ENCODE results near the gene SYF2.

The SYF2 gene

GRCh38 chr1:25217015-25217414 is 15.3 kb downstream of the SYF2 start:
- no peak for DNase-seq (ENCODE audit: low read depth, low spot score)
- no peak overlapping the region for H3K4me3 ChIP-seq (ENCODE audit: low read depth, low read length)
- TF ChIP-seq CTCF (IDR thresholded peaks at IDR 0.05; ENCODE audit: low read depth, low read length) = no peak
- in situ Hi-C loops (cut with HindIII; ENCODE audit: low sequenced_read_pairs) = loop anchor here (25.0 kb wide), 1 partner anchor 280 kb away; the partner anchor contains the start of gene RUNX3

GRCh38 chr1:25216123-25216522 is 16.2 kb downstream of the SYF2 start:
- TF ChIP-seq CTCF (IDR thresholded peaks at IDR 0.05; ENCODE audit: low read depth, low read length) = no peak
- no peak for DNase-seq (ENCODE audit: low read depth, low spot score)
- in situ Hi-C loops (cut with HindIII; ENCODE audit: low sequenced_read_pairs) = loop anchor here (25.0 kb wide), 1 partner anchor 279 kb away; the partner anchor contains the start of gene RUNX3
- no peak overlapping the region for H3K4me3 ChIP-seq (ENCODE audit: low read depth, low read length)

DNA sequence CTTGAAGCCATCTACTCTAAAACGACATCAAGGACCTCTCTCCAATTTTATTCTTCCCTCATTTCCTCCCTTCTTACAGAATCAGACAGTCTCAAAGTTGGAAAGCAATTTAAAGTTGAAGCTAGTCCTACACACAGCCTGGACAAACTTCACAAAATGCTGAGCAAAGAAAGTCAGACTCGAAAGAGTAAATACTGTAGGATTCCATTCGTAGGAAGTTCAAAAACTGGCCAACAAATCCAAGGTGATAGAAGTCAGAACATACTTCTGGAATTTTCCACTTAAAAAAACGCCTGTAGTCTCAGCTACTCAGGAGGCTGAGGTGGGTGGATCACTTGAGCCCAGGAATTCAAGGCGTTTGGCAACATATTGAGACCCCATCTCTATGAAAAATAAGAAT is 19.6 kb downstream of the SYF2 start:
- in situ Hi-C loops (cut with HindIII; ENCODE audit: low sequenced_read_pairs) = loop anchor here (25.0 kb wide), 1 partner anchor 275 kb away; the partner anchor contains the start of gene RUNX3
- no peak for TF ChIP-seq CTCF (IDR thresholded peaks at IDR 0.05; ENCODE audit: low read depth, low read length)
- no peak overlapping the region for H3K4me3 ChIP-seq (ENCODE audit: low read depth, low read length)
- no peak for DNase-seq (ENCODE audit: low read depth, low spot score)

DNA sequence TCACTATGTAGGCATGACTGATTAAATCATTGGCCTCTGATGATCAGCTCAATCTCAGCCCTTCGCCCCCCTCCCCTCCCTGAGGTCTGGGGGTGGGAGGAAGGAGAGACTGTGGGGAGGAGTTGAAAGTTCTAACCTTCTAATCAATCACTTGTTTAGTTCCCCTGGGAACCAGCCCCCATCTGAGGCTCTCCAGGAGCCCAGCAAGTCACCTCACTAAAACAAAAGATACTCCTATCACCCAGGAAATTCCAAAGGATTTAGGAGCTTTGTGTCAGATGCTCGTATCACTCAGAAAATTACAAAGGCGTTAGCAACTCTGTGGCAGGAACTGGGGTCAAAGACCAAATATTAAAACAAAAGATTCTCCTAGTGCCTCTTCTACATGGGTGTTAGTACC is 21.6 kb downstream of the SYF2 start:
- in situ Hi-C loops (cut with HindIII; ENCODE audit: low sequenced_read_pairs) = loop anchor here (25.0 kb wide), 1 partner anchor 273 kb away; the partner anchor contains the start of gene RUNX3
- TF ChIP-seq CTCF (IDR thresholded peaks at IDR 0.05; ENCODE audit: low read depth, low read length) = no peak
- no peak for DNase-seq (ENCODE audit: low read depth, low spot score)
- no peak overlapping the region for H3K4me3 ChIP-seq (ENCODE audit: low read depth, low read length)

DNA sequence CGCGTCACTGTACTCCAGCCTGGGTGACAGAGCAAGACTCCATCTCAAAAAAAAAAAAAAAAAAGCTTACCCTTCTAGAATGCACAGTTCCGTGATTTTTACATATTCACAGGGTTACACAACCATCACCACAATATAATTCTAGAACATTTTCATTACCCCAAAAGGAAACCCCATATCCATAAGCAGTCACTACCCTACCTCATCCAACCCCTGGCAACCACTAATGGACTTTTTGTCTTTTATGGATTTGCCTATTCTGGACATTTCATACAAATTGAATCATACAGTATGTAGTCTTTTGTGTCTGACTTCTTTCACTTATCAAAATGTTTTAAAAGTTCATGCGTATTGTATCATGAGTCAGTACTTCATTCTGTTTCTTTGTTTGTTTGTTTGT is 22.8 kb downstream of the SYF2 start:
- DNase-seq (ENCODE audit: low read depth, low spot score) = no peak
- no peak for TF ChIP-seq CTCF (IDR thresholded peaks at IDR 0.05; ENCODE audit: low read depth, low read length)
- no peak overlapping the region for H3K4me3 ChIP-seq (ENCODE audit: low read depth, low read length)
- in situ Hi-C loops (cut with HindIII; ENCODE audit: low sequenced_read_pairs) = loop anchor here (25.0 kb wide), 1 partner anchor 272 kb away; the partner anchor contains the start of gene RUNX3

- TF ChIP-seq CTCF (IDR thresholded peaks at IDR 0.05; ENCODE audit: low read depth, low read length) = no peak
- in situ Hi-C loops (cut with HindIII; ENCODE audit: low sequenced_read_pairs) = loop anchor here (25.0 kb wide), 1 partner anchor 271 kb away; the partner anchor contains the start of gene RUNX3
- DNase-seq (ENCODE audit: low read depth, low spot score) = no peak
- H3K4me3 ChIP-seq (ENCODE audit: low read depth, low read length) = no peak overlapping the region
Observed at GRCh38 chr1:25208561-25209222, 23.6 kb downstream of the SYF2 start.

Measured in astrocyte of the spinal cord (primary cell).